Activated CD4-positive, alpha-beta T cell treated with anti-CD3 and anti-CD28 coated beads, Interleukin-2, amount 50 U/mL, for 24 hours (primary cell): ENCODE data around the gene CCDC24.

Experiments used
- DNase-seq, 2 donors: peaks; one replicate each; pipeline ENCODE4 v3.0.0-alpha.2; 2020; ENCODE audit warnings: low read depth in 1 of 2, low spot score in 1 of 2

Gene CCDC24

GRCh38 chr1:44024031-44024902, 32.9 kb downstream of the CCDC24 start:
- DNase-seq: no peak

DNA sequence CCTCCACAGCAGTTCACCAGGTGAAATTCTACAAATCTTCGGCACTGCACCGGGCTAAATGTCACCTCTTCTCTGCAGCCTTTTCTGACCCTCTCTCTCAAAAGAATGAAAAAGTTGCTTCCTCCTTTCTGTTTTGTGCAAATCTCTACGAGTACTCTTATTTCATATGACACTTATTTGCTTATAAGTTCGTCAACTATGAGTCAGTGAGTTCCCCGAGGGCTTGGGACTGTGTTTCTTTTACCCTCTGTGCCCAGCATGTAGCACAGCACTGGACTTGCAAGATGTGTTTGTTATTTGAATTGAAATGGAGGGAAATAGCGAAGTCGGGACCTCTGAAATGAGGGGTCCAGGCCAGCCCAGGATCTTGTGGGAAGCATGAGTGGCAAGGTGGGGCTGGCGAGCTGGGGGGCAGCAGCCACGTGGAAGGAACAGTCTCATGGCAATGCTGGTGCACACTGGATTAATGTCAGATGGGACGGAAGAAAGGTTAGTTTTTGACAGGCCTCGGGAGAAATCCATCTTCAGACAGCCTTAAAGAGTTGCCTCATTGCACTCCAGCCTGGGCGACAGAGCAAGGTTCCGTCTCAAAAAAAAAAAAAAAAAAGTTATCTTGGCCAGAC, 33.6 kb downstream of the CCDC24 start:
- no peak for DNase-seq

DNA sequence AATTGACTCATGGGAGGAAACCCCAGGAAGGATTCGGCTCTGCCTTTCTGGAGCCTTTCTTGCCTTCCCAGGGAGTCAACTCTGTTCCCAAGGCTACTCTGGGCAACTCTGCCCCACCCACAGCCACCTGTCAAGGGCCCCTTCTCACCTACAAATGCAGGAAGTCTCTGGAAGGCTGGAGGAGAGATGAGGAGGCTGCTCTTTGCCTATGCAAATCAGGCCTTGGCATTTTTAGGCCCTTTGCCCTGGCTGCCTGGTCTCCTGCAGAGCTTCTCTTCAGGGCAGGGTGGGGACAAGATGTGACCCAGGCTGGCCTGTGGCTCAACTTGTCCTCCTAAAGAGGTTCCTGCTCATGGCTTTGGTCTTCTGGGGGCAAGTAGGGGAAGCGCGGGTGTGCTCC, 34.4 kb downstream of the CCDC24 start:
- DNase-seq: no peak

DNA sequence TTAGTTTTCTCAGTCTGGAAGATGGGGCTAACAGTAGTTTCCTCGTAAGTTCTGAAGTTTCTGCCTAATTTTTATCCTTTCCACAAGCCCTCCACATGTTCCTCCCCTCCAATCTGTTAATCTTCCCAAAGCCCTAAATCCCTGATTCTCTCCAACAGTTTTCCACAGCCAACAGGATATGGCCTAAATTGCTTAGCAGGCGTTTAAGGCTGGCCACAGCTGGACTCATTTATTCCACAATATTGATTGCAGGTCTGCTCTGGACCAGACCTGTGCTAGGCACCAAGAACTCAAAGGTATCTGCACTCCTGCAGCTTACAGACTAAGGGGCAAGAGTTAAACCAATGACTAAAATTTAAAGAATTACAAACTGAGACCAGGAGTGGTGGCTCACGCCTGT, 35.9 kb downstream of the CCDC24 start:
- DNase-seq: no peak

DNA sequence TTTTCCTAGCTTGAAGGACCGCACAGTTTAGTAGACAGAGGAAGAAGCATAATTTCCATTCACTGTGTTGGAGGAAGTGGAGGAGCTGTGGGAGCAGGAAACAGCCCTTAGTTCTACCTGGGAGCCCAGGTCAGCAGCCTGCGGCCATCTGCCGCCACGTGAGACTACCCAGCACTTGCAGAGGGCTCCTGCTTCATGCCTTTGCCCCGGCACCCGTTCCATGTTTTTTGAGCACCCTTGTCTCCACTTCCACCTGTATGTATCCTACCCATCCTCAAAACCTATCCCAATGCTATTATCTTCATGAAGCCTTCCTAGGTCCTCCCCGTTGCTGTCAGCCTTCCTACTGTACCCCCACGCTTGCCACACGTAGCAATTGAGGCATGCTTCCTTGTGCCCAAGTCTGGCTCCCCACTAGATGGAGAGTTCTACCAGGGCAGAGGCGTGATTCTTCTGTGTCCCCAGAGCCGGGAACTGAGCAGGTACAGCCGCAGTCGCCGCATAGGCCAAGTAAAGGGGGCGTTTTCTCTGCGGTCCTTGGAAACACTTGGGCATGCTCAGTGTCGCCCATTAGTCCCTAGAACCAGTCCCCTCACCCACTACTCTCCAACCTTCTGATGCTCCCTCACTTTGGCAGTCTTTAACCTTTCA, 38.0 kb downstream of the CCDC24 start:
- no peak for DNase-seq

GRCh38 chr1:44029911-44030604, 38.7 kb downstream of the CCDC24 start:
- peak; percentile 76 to 84 for DNase-seq

DNA sequence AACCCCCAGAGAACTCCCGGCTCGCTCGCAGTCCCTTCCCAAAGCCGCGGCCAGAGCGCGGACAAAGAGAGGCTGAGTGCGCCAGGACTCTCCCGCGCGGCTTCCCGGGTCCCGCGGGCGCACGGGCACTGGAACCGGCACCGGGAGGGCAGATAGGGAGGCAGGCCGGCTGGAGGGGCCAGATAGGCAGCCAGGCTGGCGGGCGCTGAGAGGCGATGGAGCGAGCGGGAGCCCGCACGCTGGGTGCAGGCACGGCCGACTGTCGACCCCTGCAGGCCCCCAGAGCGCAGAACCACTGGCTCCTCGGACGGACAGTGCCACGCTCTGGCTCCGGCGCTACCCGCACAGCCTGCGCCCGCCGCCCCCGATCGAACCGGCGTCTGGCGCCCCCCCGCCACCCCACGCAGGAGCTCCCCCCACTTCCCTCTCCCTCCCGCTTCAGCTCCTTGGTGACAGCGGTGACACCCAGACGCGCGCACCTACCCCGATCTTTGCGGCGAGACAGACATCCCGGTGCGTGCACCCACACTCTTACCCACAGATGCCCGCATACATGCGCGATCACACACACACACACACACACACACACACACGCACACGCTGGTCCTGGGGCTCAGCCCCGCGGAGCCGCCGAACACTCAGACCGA, 39.3 kb downstream of the CCDC24 start:
- peak; percentile 6 to 32 for DNase-seq

- peak; percentile 19 to 29 for DNase-seq
Measured at GRCh38 chr1:44031252-44032169, 40.1 kb downstream of the CCDC24 start, which contains the start of gene SLC6A9. SLC6A9 (minus strand) TSS chr1:44031462; CDS start chr1:44024277, 7,185 bp downstream.

- no peak for DNase-seq
Measured at GRCh38 chr1:44032170-44032790, 40.9 kb downstream of the CCDC24 start.

DNA sequence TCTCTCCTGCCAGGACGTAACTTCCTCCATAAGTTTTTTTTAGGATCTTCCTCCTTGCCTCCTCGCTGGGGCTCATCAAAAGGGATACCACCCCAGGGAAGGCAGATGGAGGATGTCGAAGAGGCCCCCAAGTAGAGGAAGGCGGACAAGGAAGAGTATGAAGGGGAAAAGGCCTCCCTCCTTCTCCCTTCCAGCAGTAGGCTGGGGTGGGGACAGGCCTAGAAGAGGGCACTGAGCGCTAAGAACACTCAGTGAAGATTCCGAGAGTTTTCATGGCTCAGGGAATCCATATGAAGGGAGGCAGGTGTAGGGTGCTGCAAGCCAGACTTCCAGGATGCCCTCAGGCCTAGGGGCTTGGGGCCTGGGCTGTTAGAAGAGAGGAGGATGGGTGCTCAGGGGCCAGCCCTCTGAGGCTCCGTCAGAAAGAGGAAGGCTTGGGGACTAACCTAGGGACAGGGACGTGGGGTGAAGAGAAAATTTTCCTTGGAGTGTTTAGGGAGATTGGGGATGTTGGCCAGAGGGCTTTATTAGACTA, 41.7 kb downstream of the CCDC24 start:
- no peak for DNase-seq

GRCh38 chr1:44033756-44034155, 42.4 kb downstream of the CCDC24 start:
- DNase-seq: no peak

DNA sequence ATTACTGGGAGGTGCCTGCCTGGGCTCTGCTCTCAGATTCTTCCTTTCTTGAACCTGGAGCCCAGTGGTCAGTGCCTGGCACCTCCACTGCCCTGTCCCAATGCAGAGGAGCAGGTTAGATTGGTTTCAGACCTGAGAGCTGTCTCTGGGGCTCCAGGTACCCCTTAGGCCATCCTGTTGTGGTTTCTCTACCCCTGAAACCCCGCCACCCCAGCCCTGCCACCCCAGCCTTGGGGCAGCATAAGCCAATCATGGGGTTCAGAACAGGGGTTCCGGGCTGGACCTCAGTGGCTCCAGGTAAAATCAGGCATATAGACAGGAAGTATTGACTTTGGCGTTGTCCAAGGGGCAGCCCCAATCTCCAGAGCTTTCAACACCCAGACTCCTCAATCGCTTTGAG, 43.0 kb downstream of the CCDC24 start:
- DNase-seq: no peak

DNA sequence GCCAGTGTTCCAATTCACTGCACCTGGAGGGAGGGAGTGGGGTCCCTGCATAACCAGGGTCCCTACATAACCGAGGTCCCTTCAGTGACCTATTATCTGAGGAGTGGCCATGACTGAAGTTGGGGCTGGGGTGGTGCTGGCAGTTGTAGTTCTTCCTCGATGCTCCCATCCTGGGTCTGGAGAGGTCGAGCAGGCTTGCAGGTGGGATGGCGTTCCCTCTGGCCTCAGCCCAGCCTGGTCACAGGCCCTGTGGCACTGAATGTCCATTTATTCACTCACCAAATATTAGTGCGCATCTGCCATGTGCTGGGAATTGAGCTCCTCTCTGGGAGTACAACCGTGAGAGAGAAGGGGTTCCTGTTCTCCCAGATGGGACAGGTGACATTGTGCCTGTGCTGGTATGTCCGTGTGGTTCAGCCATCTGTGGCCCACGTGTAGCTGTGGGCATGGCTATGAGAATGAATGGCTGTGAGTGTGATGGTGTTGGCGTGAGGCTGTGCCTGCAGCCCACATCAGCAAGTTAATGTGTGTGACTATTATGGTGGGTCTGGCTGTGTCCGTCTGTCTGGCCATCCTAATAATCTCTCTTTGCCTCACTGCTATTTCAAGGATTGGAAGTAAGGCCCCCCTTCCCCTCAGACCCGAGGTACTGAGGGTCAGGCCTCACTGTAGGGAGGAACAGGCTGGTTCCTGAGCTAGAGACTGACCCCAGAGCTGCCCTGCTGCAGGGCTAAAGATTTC, 43.7 kb downstream of the CCDC24 start:
- DNase-seq: no peak

DNA sequence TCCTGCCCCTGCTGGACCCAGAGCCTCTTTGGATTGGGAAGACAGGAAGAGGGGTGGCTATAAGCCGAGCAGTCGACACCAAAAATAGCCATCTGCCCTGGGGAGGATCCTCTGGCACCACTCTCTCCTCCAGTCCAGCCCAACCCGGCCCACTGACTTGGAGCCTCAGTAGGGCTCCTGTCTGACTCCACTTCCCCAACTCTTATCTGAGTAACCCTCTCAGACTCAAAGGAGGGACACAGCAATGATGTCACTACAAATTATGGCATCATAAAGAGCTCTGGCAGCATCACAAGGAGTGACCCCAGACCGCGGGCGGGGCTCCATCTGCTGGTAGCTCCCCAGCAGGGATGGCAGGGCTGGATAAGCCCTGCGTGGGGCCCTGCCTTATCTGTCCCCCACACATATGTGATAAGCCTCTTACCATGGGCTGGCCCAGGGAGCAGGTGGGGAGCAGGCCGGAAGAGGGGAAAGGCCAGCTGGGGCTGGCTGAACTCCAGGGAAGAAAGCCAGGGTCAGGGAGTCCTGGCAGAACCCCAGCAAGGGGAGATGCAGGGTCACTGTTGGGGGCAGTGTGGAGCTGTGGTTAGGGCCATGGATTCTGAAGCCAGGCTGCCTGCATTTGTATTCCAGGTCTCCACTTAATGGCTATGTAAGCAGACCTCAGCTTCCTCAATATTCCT, 44.5 kb downstream of the CCDC24 start:
- DNase-seq: no peak

DNA sequence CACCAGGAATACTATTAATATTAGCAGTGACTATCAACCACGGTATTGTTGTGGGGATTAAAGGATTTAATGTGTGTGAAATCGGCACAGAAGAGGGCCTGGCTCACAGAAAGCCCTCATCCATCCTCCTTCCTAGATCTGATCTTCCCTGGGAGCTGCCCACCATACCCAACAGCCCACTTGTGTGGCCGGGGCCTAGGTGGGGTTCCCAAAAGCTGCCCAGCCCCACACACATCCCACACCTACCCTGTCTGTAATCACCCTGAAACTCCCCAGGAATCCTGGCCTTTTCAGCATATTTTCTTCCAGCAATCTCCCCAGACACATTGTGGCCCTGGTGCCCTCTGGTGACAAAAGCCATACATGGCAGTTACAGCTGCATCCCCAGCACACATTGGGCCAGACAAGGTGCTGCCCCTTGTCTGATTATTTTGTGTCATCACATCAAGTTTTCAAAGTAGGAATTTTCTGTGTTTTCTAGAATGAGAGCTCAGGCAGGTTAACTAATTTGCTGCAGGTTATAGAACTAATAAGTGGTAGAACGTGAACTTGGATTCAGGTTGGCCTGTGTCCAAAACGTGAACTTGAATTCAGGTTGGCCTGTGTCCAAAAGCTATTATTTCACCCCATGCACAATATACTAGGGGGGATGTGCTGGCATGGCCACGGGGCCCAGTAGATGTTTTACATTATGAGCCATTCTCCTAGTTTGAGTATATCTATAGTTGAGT, 45.2 kb downstream of the CCDC24 start:
- DNase-seq: peak; percentile 32 to 63

- DNase-seq: no peak
Measured at GRCh38 chr1:44037154-44037553, 45.8 kb downstream of the CCDC24 start.
